Heart right ventricle (tissue), 16 donors: Measurements from ENCODE around the gene FUT8. TPM values are rescaled to one million over a fixed set of nuclear protein-coding genes. Genes with fewer than 3 reads are reported as not detected.
"Not testable (repeated sequence)": the region's sequence is repeated elsewhere in the genome, so short reads cannot be mapped to it uniquely, and the experiment has no call there.

ENCODE experiments used
- ATAC-seq, 8 donors: fragments of 200-7000 bp; cut with Tn5 transposase; one replicate each; pipeline ENCODE4 v1.9.1; 2020; ENCODE audit warnings: mild to moderate bottlenecking in 8 of 8, moderate library complexity in 8 of 8, moderate number of reproducible peaks in 1 of 8
- DNase-seq, 2 donors: peaks; one replicate each; pipeline ENCODE4 v3.0.0-alpha.2; 2020
- H3K27ac ChIP-seq, 10 donors: fragments of 200-600 bp; sonication (generic) in 2 of 10; one replicate each; pipeline versions ENCODE4 v1.5.0 to v1.8.0; 2020 to 2022; ENCODE audit warnings: mild to moderate bottlenecking in 3 of 10
- H3K27me3 ChIP-seq, 7 donors: fragments of 200-600 bp; one replicate each; pipeline ENCODE4 v1.8.0; 2021 to 2022; ENCODE audit warnings: mild to moderate bottlenecking in 2 of 7
- H3K36me3 ChIP-seq, 9 donors: fragments of 200-600 bp; sonication (generic) in 1 of 9; one replicate each; pipeline versions ENCODE4 v1.5.0 to v1.8.0; 2020 to 2022; ENCODE audit warnings: mild to moderate bottlenecking in 2 of 9
- H3K4me1 ChIP-seq, 9 donors: fragments of 200-600 bp; sonication (generic) in 1 of 9; one replicate each; pipeline versions ENCODE4 v1.5.0 to v1.8.0; 2020 to 2022; ENCODE audit warnings: mild to moderate bottlenecking in 4 of 9
- H3K4me3 ChIP-seq, 10 donors: fragments of 200-600 bp; sonication (generic) in 2 of 10; one replicate each; pipeline versions ENCODE4 v1.5.0 to v1.8.0; 2020 to 2022; ENCODE audit warnings: mild to moderate bottlenecking in 7 of 10, moderate library complexity in 2 of 10
- H3K9me3 ChIP-seq, 11 donors: fragments of 200-600 bp in 10 of 11; sonication (generic) in 2 of 11; one replicate each; pipeline versions ENCODE4 v1.5.0 to v1.8.0; 2013 to 2022; ENCODE audit warnings: mild to moderate bottlenecking in 2 of 11, control low read depth in 1 of 11, moderate library complexity in 1 of 11
- WGBS, 2 donors: extraction: QIAGEN DNeasy Blood & Tissue Kit; methylation state at CpG; one replicate each; pipeline ENCODE4 v1.1.7; 2013; ENCODE audit warnings: inconsistent platforms in 1 of 2; 5-methylcytosine and 5-hydroxymethylcytosine counted together
- intact Hi-C, 10 donors: fragments of 100-400 bp; cut with DNase I; formaldehyde crosslinking; loops; one replicate each; pipeline versions ENCODE4 v1.11.1 to v1.14.2; 2022
- polyA plus RNA-seq, 2 donors: library from polyadenylated mRNA; stranded (reverse); fragments of 200-250 nt; gene quantifications; one replicate each; pipeline ENCODE4 v1.2.3, GENCODE V29; 2013
- total RNA-seq, 10 donors: library from RNA; stranded (reverse); fragmentation: NEBNext Ultra II Directional in 3 of 10; extraction: Animal tissue kit (Norgen Biotek cat#: 25700) in 3 of 10; gene quantifications; one replicate each; pipeline versions ENCODE4 v1.2.1 to v1.2.4, GENCODE V29; 2021 to 2023
- TF ChIP-seq, protein P1 (sequence below), 9 donors: fragments of 200-600 bp; sonication (generic) in 2 of 9; IDR thresholded peaks; one replicate each; pipeline versions ENCODE4 v1.5.0 to v1.8.0; 2021 to 2022; ENCODE audit warnings: antibody characterized with exemption in 9 of 9, mild to moderate bottlenecking in 5 of 9, moderate library complexity in 1 of 9
- donor health status: Arrhythmogenic right ventricular cardiomyopathy.
- donor health status: ischemic (EF 13 %, LVEDD 7.1; RV severe dilation, severe dysfunction).
- donor health status: healthy with polysubstance abuse.
- donor health status: DM: no; HTN: yes; CAD: no.
- donor health status: DM: no; HTN: no; CAD: no.
- donor health status: ischemic (EF 25% LVEDD 6.9; RV normal size, moderate dysfunction).
- donor health status: ischemic (EF 25% LVEDD 5.7; RV mildly dilated, moderate dysfunction).
- donor health status: healthy.
- donor health status: DM: yes; HTN: yes; CAD: no.
- donor health status: Ischemic cardiomyopathy.
- donor health status: ischemic (EF 35%, LVEDD 5.7; RV mildly dilated, moderate dysfunction).
- donor health status: nonischemic (EF 11% LVEDD 7.7; RV severe dilation, severe dysfunction).
- donor health status: DM: yes; HTN: yes; CAD: no.
- donor health status: PGD.
- donor health status: ischemic (EF 29% LVEDD 5.4; RV normal size, mild dysfunction).
- donor health status: nonischemic (EF 23%, LVEDD 6.1; RV moderate dilation, normal function).

FUT8 gene
- total and polyA plus RNA-seq, 12 donors, result 2.9 to 16.1 (median 9.9) TPM

DNA sequence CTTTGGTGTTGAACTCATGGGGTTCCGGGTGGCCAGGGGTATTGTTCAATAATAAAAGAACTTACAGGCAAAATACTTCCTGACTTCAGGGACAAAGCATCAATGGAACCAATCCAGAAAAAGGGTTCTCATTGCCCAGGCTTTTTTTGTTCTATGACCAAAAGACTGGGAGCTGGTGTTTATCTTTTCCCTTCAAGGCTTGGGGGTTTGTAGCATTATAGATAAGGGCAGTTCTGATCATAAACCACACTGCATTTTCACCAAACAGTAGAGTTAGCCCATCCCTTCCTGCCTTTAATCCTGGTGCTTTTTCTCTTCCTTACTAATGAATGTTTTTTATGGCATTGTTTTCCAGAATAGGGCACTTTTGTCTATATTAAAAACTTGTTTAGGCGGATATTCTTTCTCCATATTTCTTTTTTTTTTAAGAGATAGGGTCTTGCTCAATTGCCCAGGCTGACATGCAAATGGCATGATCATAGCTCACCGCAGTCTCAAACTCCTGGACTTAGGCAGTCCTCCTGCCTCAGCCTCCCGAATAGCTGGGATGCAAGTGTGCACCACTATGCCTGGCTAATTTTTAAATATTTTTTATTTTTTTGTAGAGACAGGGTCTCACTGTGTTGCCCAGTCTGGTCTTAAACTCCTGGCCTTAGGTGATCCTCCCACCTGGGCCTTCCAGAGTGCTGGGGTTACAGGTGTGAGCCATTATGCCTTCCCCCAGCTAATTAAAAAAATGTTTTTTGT is 9.7 kb downstream of the FUT8 start:
- no peak overlapping the region for H3K27ac ChIP-seq
- 89 to 90% methylated on average over 4 of the region's 4 CpGs for WGBS, 2 donors
- no peaks in the 10 kb centered on the region for H3K36me3 ChIP-seq
- intact Hi-C loops, result no loop called here
- no peaks in the 10 kb centered on the region for H3K27me3 ChIP-seq
- H3K9me3 ChIP-seq, result no peaks in the 10 kb centered on the region
- peaks cover 0 to 9% (median 0%) of the 10 kb centered on the region in 9 donors for H3K4me1 ChIP-seq
- TF ChIP-seq, protein P1, sequence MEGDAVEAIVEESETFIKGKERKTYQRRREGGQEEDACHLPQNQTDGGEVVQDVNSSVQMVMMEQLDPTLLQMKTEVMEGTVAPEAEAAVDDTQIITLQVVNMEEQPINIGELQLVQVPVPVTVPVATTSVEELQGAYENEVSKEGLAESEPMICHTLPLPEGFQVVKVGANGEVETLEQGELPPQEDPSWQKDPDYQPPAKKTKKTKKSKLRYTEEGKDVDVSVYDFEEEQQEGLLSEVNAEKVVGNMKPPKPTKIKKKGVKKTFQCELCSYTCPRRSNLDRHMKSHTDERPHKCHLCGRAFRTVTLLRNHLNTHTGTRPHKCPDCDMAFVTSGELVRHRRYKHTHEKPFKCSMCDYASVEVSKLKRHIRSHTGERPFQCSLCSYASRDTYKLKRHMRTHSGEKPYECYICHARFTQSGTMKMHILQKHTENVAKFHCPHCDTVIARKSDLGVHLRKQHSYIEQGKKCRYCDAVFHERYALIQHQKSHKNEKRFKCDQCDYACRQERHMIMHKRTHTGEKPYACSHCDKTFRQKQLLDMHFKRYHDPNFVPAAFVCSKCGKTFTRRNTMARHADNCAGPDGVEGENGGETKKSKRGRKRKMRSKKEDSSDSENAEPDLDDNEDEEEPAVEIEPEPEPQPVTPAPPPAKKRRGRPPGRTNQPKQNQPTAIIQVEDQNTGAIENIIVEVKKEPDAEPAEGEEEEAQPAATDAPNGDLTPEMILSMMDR (IDR thresholded peaks at IDR 0.05), result no peak
- ATAC-seq (no peak), DNase-seq (no peak)
- H3K4me3 ChIP-seq, result no peak overlapping the region

DNA sequence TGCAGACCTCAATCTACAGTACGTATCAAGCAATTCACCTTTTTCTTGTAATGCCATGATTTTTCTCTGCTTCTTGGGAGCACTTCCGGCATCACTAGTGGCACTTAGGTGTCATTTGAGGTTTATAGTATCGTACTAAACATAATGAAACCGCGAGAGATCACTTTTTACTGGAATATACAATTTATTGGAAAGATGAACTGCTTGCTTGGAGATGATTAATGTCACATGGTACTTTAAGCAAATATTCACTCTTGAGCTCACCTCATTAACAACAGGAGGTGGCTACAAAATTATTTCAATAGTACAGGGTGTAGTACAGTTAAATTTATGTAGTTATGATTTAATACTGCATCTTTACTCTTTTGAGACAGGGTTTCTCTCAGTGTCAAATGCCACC is 11.5 kb downstream of the FUT8 start:
- Histone ChIP-seq H3K4me3 (no peak overlapping the region), H3K27ac (no peak overlapping the region), H3K9me3 (no peaks in the 10 kb centered on the region), H3K36me3 (no peaks in the 10 kb centered on the region), H3K4me1 (peaks cover 0 to 9% (median 0%) of the 10 kb centered on the region in 9 donors), H3K27me3 (no peaks in the 10 kb centered on the region)
- intact Hi-C loops, result no loop called here
- WGBS, 2 donors, result 96 to 98% methylated on average over 5 of the region's 5 CpGs
- ATAC-seq (no peak), DNase-seq (no peak)
- TF ChIP-seq, protein P1 (IDR thresholded peaks at IDR 0.05), result no peak

DNA sequence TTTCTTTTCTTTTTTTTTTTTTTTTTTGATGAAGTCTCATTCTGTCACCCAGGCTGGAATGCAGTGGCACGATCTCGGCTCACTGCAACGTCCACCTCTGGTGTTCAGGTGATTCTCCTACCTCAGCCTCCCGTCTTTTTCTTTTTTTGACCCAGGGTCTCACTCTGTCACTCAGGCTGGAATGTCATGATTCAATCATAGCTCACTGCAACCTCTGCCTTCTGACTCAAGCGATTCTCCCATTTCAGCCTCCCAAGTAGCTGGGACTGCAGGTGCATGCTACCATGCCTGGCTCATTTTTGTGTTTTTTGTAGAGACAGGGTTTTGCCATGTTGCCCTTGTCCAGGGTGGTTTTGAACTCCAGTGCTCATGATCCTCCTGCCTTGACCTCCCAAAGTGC is 12.0 kb downstream of the FUT8 start:
- Histone ChIP-seq H3K4me3 (no peak overlapping the region), H3K4me1 (peaks cover 0 to 9% (median 0%) of the 10 kb centered on the region in 9 donors), H3K27ac (no peak overlapping the region), H3K27me3 (no peaks in the 10 kb centered on the region), H3K36me3 (no peaks in the 10 kb centered on the region), H3K9me3 (no peaks in the 10 kb centered on the region)
- TF ChIP-seq, protein P1 (IDR thresholded peaks at IDR 0.05), result no peak
- intact Hi-C loops, result no loop called here
- WGBS, 2 donors, result 96 to 98% methylated on average over 5 of the region's 5 CpGs
- ATAC-seq (no peak), DNase-seq (no peak)

- DNase-seq (no peak), ATAC-seq (no peak)
- no peak overlapping the region for H3K4me3 ChIP-seq
- peaks cover 0 to 9% (median 0%) of the 10 kb centered on the region in 9 donors for H3K4me1 ChIP-seq
- no peaks in the 10 kb centered on the region for H3K9me3 ChIP-seq
- intact Hi-C loops, result no loop called here
- 97% methylated on average over 6 of the region's 6 CpGs for WGBS, 2 donors
- no peak overlapping the region for H3K27ac ChIP-seq
- H3K27me3 ChIP-seq, result no peaks in the 10 kb centered on the region
- H3K36me3 ChIP-seq, result no peaks in the 10 kb centered on the region
- TF ChIP-seq, protein P1 (IDR thresholded peaks at IDR 0.05), result no peak
Measured at GRCh38 chr14:65425885-65426284, 13.4 kb downstream of the FUT8 start.

DNA sequence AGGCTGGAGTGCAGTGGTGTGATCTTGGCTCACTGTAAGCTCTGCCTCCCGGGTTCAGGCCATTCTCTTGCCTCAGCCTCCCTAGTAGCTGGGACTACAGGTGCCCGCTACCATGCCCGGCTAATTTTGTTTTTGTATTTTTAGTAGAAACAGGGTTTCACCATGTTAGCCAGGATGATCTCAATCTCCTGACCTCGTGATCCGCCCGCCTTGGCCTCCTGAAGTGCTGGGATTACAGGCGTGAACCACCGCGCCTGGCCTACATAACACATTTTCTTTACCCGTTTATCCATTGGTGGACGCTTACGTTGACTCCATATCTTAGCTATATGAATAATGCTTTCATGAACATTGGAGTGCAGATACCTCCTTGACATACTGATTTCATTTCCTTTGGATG is 14.4 kb downstream of the FUT8 start:
- H3K27me3 ChIP-seq, ATAC-seq, H3K4me3 ChIP-seq, H3K27ac ChIP-seq, H3K9me3 ChIP-seq, intact Hi-C loops, H3K36me3 ChIP-seq, DNase-seq, H3K4me1 ChIP-seq: not testable (repeated sequence)
- 97% methylated on average over 12 of the region's 12 CpGs for WGBS, 2 donors
